ENCODE data around the gene CAPN7. TPM values are rescaled to one million over a fixed set of nuclear protein-coding genes. Genes with fewer than 3 reads are reported as not detected.
A peak's percentile ranks its signal among the peaks of the same experiment; 100 is the strongest.

Gene CAPN7
- total RNA-seq, 1 donor from 2014 or later, result 46.1 TPM

GRCh38 chr3:15298504-15298903 lies 92.5 kb downstream of the CAPN7 start:
- no peak for DNase-seq (ENCODE audit: low spot score)

GRCh38 chr3:15299036-15299435 lies 93.0 kb downstream of the CAPN7 start:
- DNase-seq (ENCODE audit: low spot score), result peak; percentile 63

GRCh38 chr3:15300323-15301078 lies 94.5 kb downstream of the CAPN7 start:
- DNase-seq (ENCODE audit: low spot score), result no peak

GRCh38 chr3:15301761-15302160 lies 95.7 kb downstream of the CAPN7 start:
- no peak for DNase-seq (ENCODE audit: low spot score)

Other genes starting within 250 kb of the CAPN7 start
- 48.8 TPM for gene MRPS25, start 140.9 kb upstream of the CAPN7 start, total RNA-seq
- 19.2 TPM for gene RBSN, start 107.1 kb upstream of the CAPN7 start, total RNA-seq
- 60.4 TPM for gene SH3BP5, start 126.3 kb downstream of the CAPN7 start, total RNA-seq
- gene METTL6, start 221.3 kb downstream of the CAPN7 start, total RNA-seq, result 13.1 TPM
- 21.8 TPM for gene EAF1, start 221.4 kb downstream of the CAPN7 start, total RNA-seq

Measured in mucosa of gallbladder (tissue), 1 donor.